Measurements from ENCODE around the gene PPM1E. TPM values are rescaled to one million over a fixed set of nuclear protein-coding genes. Genes with fewer than 3 reads are reported as not detected.
"Not testable (repeated sequence)": the region's sequence is repeated elsewhere in the genome, so short reads cannot be mapped to it uniquely, and the experiment has no call there.

The PPM1E gene
- total RNA-seq, 2 donors from 2014 or later: 4.1 to 7.8 TPM

DNA sequence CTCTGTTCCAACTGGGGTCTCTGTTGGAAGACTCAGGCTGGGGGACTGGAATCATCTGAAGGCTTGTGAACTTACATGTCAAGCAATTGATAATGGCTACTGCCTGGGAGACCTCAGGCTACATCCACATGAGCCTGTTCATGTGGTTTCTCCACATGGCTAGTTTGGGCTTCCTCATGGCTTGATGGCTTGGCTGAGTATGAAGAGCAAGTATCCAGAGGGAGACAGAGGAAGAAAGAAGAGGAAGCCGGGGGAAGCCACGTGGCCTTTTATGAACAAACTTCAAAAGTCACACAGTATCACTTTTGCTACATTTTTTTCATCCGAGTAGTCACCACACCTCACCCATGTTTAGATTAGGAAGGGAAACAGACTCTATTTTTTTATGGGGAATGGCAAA, 192.2 kb downstream of the PPM1E start:
- no peak overlapping the region for H3K4me3 ChIP-seq
- no peaks in the 10 kb centered on the region for H3K9me3 ChIP-seq
- no peaks in the 10 kb centered on the region for H3K4me1 ChIP-seq (replicated peaks)
- TF ChIP-seq POLR2AphosphoS5 (IDR thresholded peaks at IDR 0.05) (no peak), POLR2A (IDR thresholded peaks at IDR 0.05) (no peak)
- TF ChIP-seq, protein P1, sequence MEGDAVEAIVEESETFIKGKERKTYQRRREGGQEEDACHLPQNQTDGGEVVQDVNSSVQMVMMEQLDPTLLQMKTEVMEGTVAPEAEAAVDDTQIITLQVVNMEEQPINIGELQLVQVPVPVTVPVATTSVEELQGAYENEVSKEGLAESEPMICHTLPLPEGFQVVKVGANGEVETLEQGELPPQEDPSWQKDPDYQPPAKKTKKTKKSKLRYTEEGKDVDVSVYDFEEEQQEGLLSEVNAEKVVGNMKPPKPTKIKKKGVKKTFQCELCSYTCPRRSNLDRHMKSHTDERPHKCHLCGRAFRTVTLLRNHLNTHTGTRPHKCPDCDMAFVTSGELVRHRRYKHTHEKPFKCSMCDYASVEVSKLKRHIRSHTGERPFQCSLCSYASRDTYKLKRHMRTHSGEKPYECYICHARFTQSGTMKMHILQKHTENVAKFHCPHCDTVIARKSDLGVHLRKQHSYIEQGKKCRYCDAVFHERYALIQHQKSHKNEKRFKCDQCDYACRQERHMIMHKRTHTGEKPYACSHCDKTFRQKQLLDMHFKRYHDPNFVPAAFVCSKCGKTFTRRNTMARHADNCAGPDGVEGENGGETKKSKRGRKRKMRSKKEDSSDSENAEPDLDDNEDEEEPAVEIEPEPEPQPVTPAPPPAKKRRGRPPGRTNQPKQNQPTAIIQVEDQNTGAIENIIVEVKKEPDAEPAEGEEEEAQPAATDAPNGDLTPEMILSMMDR (IDR thresholded peaks at IDR 0.05): no peak
- WGBS: 85% methylated on average over 3 of the region's 3 CpGs
- no peak for DNase-seq (ENCODE audit: low spot score)
- intact Hi-C loops (cut with DNase I): no loop called here
- no peaks in the 10 kb centered on the region for H3K27me3 ChIP-seq (replicated peaks; ENCODE audit: insufficient read depth)
- H3K36me3 ChIP-seq: no peaks in the 10 kb centered on the region
- no peak overlapping the region for H3K27ac ChIP-seq

DNA sequence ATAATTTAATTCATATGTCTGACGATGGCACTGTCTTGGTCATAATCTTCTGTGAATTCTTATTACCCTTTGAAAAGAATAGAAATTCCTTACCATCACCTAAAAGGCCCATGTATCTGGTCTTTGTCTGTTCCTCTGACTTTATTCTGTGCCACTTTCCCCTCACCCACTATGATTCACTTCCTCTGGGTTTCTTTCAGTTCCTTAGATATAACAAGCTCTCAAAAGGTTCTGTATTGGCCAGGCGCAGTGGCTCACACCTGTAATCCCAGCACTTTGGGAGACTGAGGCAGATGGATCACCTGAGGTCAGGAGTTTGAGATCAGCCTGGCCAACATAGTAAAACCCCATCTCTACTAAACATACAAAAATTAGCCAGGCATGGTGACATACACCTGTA, 198.7 kb downstream of the PPM1E start:
- H3K27ac ChIP-seq; DNase-seq (ENCODE audit: low spot score); H3K9me3 ChIP-seq; H3K36me3 ChIP-seq; H3K4me1 ChIP-seq (replicated peaks); H3K27me3 ChIP-seq (replicated peaks; ENCODE audit: insufficient read depth); H3K4me3 ChIP-seq; intact Hi-C loops (cut with DNase I): not testable (repeated sequence)
- WGBS: 91% methylated on average over 2 of the region's 2 CpGs

DNA sequence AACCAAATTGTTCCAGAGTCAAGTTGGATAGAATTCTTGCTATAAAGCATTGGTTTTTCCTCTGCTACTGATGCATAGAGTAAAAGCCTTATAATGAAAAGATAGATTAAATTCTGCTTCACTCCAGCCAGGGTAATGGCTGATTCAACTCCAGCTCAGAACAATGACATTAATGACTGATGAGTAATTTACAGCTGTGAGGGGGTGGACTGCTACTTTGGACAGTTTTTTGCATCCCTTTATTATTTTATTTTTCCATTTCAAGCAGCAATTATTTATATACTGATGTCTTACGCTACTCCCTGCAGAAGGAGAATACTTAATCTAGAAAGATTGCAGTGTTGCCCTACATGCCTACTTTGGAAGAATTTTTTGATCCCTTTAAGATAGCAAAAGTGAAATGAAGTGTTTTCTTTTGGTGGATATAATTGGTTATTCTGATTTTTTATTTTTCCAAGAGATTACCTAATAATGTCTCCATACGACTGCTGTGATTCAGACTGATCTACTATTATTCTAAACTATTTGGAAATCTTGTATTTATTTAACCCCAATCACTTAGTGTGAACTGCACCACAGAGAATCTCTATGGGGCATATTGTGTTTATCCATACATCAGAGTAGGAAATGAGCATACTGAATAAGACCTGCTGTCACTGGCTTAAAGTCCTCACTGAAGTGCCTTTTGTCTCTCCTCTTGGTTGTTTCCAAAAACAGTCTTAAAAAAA, 201.5 kb downstream of the PPM1E start:
- TF ChIP-seq, protein P1 (IDR thresholded peaks at IDR 0.05): no peak
- TF ChIP-seq POLR2AphosphoS5 (IDR thresholded peaks at IDR 0.05): no peak
- TF ChIP-seq POLR2A (IDR thresholded peaks at IDR 0.05): no peak
- no peak overlapping the region for H3K4me3 ChIP-seq
- no peaks in the 10 kb centered on the region for H3K36me3 ChIP-seq
- DNase-seq (ENCODE audit: low spot score): no peak
- no peaks in the 10 kb centered on the region for H3K4me1 ChIP-seq (replicated peaks)
- no peaks in the 10 kb centered on the region for H3K27me3 ChIP-seq (replicated peaks; ENCODE audit: insufficient read depth)
- H3K27ac ChIP-seq: no peak overlapping the region
- 83% methylated on average over 2 of the region's 2 CpGs for WGBS
- intact Hi-C loops (cut with DNase I): no loop called here
- no peaks in the 10 kb centered on the region for H3K9me3 ChIP-seq

DNA sequence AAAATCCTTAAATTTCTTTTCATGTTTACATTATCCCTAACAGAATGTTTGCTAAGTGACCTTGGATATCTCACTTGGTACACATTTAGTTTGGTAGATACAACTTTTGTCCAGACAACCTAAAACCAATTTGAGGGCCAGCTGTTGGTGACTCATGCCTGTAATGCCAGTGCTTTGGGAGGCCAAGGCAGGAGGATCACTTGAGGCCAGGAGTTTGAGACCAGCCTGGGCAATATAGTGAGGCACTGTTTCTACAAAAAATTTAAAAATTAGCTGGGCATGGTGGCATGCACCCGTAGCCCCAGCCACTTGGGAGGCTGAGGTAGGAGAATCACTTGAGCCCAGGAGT, 202.0 kb downstream of the PPM1E start:
- H3K27me3 ChIP-seq (replicated peaks; ENCODE audit: insufficient read depth); H3K4me3 ChIP-seq; H3K36me3 ChIP-seq; DNase-seq (ENCODE audit: low spot score); H3K9me3 ChIP-seq; H3K4me1 ChIP-seq (replicated peaks); intact Hi-C loops (cut with DNase I); H3K27ac ChIP-seq: not testable (repeated sequence)
- WGBS: 96% methylated on average over 1 of the region's 1 CpG

DNA sequence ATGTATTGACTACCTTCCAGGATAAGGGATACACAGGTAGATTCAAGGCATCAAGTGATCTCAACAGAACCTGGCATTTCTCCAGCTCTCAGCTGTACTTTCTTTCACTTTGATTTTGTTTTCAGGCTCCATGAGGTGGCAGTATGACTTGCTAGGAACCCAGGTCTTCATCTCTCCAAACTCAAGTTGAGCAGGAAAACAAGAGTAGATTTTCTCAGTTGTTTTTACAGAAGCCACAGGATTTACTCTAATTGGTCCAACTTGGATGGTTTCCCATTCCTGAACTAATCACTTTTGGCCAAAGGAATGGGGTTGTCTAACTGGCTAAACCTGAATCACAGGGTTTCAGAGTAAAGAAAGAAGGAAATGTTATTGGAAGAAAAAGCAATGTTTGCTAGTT, 204.4 kb downstream of the PPM1E start:
- Histone ChIP-seq H3K4me1 (replicated peaks) (no peaks in the 10 kb centered on the region), H3K9me3 (no peaks in the 10 kb centered on the region), H3K4me3 (no peak overlapping the region), H3K36me3 (no peaks in the 10 kb centered on the region), H3K27me3 (replicated peaks; ENCODE audit: insufficient read depth) (no peaks in the 10 kb centered on the region), H3K27ac (peak overlapping the region; percentile 22 to 55)
- TF ChIP-seq, protein P1 (IDR thresholded peaks at IDR 0.05): peak in 3 of 4 experiments; percentile 11 to 34 (median 18)
- no peak for TF ChIP-seq POLR2A (IDR thresholded peaks at IDR 0.05)
- TF ChIP-seq POLR2AphosphoS5 (IDR thresholded peaks at IDR 0.05): peak; percentile 89
- peak; percentile 72 for DNase-seq (ENCODE audit: low spot score)
- intact Hi-C loops (cut with DNase I): no loop called here

DNA sequence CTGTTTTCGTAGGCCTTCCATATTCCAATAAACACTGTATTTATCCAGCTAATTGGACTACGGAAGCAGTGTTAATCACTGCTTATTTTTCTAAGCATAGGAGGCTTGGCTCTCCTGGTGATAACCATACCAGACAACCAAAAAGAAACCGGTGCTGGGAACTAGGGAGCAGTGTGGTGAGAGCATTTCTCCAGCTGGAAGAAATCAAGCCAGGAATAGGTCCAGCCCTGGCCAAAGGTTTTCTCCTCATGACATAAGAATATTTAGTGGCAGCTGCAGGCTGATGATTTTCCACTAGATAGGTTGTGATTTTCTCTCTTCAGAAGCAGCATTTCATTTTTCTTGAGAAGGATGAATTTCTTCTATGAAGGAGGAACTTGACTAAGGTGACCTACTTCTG, 209.6 kb downstream of the PPM1E start:
- Histone ChIP-seq H3K4me1 (replicated peaks) (no peaks in the 10 kb centered on the region), H3K27ac (no peak overlapping the region), H3K4me3 (no peak overlapping the region), H3K36me3 (no peaks in the 10 kb centered on the region), H3K9me3 (no peaks in the 10 kb centered on the region), H3K27me3 (replicated peaks; ENCODE audit: insufficient read depth) (no peaks in the 10 kb centered on the region)
- TF ChIP-seq POLR2A (IDR thresholded peaks at IDR 0.05) (no peak), POLR2AphosphoS5 (IDR thresholded peaks at IDR 0.05) (no peak)
- TF ChIP-seq, protein P1 (IDR thresholded peaks at IDR 0.05): no peak
- intact Hi-C loops (cut with DNase I): no loop called here
- no peak for DNase-seq (ENCODE audit: low spot score)
- 65% methylated on average over 3 of the region's 3 CpGs for WGBS

Measured in prostate gland (tissue), 2 donors.